Uterus (tissue), 4 donors: Measurements from ENCODE around the gene RASGEF1C. TPM values are rescaled to one million over a fixed set of nuclear protein-coding genes. Genes with fewer than 3 reads are reported as not detected.

Experiments
- DNase-seq, 2 donors: peaks; one replicate each; pipeline ENCODE4 v3.0.0-alpha.2; 2019 to 2020
- H3K27ac ChIP-seq, 2 donors: fragments of 200-600 bp; sonication (generic); 1 replicate in 1 of 2; 2 replicates in 1 of 2; pipeline ENCODE4 v1.5.1; 2016 to 2018
- H3K27me3 ChIP-seq, 2 donors: fragments of 200-600 bp; sonication (generic); one replicate each; pipeline ENCODE4 v1.5.1; 2018 to 2019; ENCODE audit warnings: control low read depth in 1 of 2
- H3K36me3 ChIP-seq, 2 donors: fragments of 200-600 bp; sonication (generic); one replicate each; pipeline ENCODE4 v1.5.1; 2019; ENCODE audit warnings: control low read depth in 1 of 2
- H3K4me1 ChIP-seq, 2 donors: fragments of 200-600 bp; sonication (generic); one replicate each; pipeline ENCODE4 v1.5.1; 2018 to 2019; ENCODE audit warnings: control low read depth in 1 of 2
- H3K4me3 ChIP-seq, 2 donors: fragments of 200-600 bp; sonication (generic); 1 replicate in 1 of 2; 2 replicates in 1 of 2; pipeline ENCODE4 v1.5.1; 2018 to 2019; ENCODE audit warnings: mild to moderate bottlenecking in 1 of 2
- H3K9me3 ChIP-seq, 2 donors: fragments of 200-600 bp; sonication (generic); one replicate each; pipeline ENCODE4 v1.5.1; 2019; ENCODE audit warnings: control low read depth in 1 of 2
- CTCF ChIP-seq, 4 experiments: fragments of 200-600 bp in 2 of 4; fragments of 450-650 bp in 2 of 4; sonication (generic) in 2 of 4; IDR thresholded peaks; one replicate each; pipeline ENCODE4 v1.5.1; 2016 to 2019; ENCODE audit warnings: antibody characterized with exemption in 4 of 4, mild to moderate bottlenecking in 2 of 4, moderate library complexity in 1 of 4
- POLR2A ChIP-seq, 2 donors: fragments of 450-650 bp; IDR thresholded peaks; one replicate each; pipeline ENCODE4 v1.6.1; 2016; ENCODE audit warnings: antibody characterized with exemption in 2 of 2, mild to moderate bottlenecking in 1 of 2, moderate library complexity in 1 of 2
- intact Hi-C: fragments of 100-400 bp; cut with DNase I; formaldehyde crosslinking; loops from one replicate; pipeline ENCODE4 v1.15.1; 2023; ENCODE audit warnings: low total_unique reads
- total RNA-seq, 4 donors: library from RNA; depleted of rRNA in 3 of 4; stranded (reverse); fragments of >200 nt in 3 of 4; gene quantifications; one replicate each; pipeline versions ENCODE4 v1.1.0 to v1.2.4, GENCODE V29; 2014 to 2023
- donor health status: DM: yes; HTN: yes; CAD: no.

Gene RASGEF1C
- total RNA-seq, 4 donors from 2014 or later: 1.2 TPM; not detected in 3

- Histone ChIP-seq H3K9me3 (no peaks in the 10 kb centered on the region), H3K27me3 (peaks cover 0 to 3% of the 10 kb centered on the region in 2 donors), H3K4me1 (no peaks in the 10 kb centered on the region), H3K4me3 (no peak overlapping the region), H3K36me3 (no peaks in the 10 kb centered on the region), H3K27ac (no peak overlapping the region)
- TF ChIP-seq CTCF (IDR thresholded peaks at IDR 0.05) (no peak), POLR2A (IDR thresholded peaks at IDR 0.05) (no peak)
- no peak for DNase-seq
- intact Hi-C loops: no loop called here
These were observed 6.0 kb downstream of the RASGEF1C start for GRCh38 chr5:180202939-180203573.

DNA sequence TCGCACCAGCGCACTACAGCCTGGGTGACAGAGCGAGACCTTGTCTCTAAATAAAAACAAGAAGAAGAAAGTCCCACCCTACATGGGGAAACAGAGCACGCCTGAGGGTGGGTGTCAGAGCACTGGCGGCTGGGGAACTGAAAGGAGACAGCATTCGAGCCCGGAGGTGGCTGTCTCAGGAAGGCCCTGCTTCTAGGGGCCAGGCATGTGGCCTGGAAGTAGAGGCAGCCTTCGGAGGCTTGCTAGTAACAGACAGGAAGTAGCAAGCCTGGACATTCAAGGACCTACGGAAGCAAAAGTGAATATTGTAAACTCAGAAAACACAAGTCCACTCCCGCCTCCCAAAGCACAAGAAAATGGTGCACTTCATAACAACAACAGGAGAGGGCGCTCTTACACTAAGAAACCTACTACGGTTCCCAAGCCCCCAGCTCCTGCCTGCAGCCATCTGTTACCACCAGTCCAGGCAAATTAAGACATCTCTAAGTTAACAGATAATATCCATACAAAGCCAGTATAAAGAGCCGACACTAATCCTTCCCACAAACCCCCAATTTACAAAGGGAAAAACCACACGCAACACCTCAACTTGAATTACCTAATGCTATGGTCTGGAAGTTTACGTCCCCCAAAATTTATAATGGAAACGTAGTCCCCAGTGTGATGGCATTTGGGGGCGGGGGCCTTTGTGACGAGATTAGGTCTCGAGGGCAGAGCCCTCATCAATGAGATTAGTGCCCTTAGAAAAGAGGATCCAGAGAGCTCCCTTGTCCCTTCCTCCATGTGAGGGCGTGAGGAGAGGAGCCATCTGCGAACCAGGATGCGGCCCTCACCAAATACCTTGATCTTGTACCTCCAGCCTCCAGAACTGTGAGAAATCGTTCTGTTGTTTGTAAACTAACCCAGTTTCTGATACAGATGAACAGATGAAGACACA is 7.7 kb downstream of the RASGEF1C start:
- H3K27ac ChIP-seq: no peak overlapping the region
- DNase-seq: no peak
- no peaks in the 10 kb centered on the region for H3K4me1 ChIP-seq
- TF ChIP-seq CTCF (IDR thresholded peaks at IDR 0.05): no peak
- TF ChIP-seq POLR2A (IDR thresholded peaks at IDR 0.05): no peak
- no peaks in the 10 kb centered on the region for H3K36me3 ChIP-seq
- no peaks in the 10 kb centered on the region for H3K9me3 ChIP-seq
- intact Hi-C loops: no loop called here
- H3K4me3 ChIP-seq: no peak overlapping the region
- H3K27me3 ChIP-seq: no peaks in the 10 kb centered on the region

DNA sequence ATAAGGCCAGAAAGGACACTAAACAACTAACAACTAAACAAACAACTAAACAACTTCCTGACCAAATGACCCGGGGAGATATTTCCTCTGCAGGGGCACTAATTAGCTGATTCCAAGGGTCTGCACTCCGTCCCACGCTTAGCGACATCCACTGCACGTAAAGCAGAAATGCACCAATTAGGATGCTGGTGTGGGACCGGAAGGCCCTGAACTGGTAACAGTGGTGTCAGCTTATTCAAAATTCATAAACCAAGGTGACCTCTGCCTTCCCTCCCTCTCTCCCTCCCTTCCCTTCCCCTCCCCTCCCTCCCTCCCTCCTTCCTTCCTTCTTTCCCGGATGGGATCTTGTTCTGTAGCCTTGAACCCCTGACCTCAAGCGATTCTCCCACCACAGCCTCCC is 9.6 kb downstream of the RASGEF1C start:
- TF ChIP-seq CTCF (IDR thresholded peaks at IDR 0.05): no peak
- no peak for TF ChIP-seq POLR2A (IDR thresholded peaks at IDR 0.05)
- no peaks in the 10 kb centered on the region for H3K4me1 ChIP-seq
- DNase-seq: no peak
- no peaks in the 10 kb centered on the region for H3K9me3 ChIP-seq
- intact Hi-C loops: no loop called here
- no peaks in the 10 kb centered on the region for H3K27me3 ChIP-seq
- H3K27ac ChIP-seq: no peak overlapping the region
- no peaks in the 10 kb centered on the region for H3K36me3 ChIP-seq
- H3K4me3 ChIP-seq: no peak overlapping the region

- no peak for DNase-seq
- Histone ChIP-seq H3K27me3 (no peaks in the 10 kb centered on the region), H3K4me3 (no peak overlapping the region), H3K9me3 (no peaks in the 10 kb centered on the region), H3K36me3 (no peaks in the 10 kb centered on the region), H3K27ac (no peak overlapping the region), H3K4me1 (no peaks in the 10 kb centered on the region)
- TF ChIP-seq POLR2A (IDR thresholded peaks at IDR 0.05) (no peak), CTCF (IDR thresholded peaks at IDR 0.05) (no peak)
- intact Hi-C loops: no loop called here
These were observed 10.8 kb downstream of the RASGEF1C start for GRCh38 chr5:180198208-180198607.
